Kasumi-1 (cell line): ENCODE measurements around the gene SMCR8.
"Not testable (repeated sequence)": the region's sequence is repeated elsewhere in the genome, so short reads cannot be mapped to it uniquely, and the experiment has no call there.

ENCODE experiments used
- DNase-seq, 2 experiments: peaks; one replicate each; lab custom pipeline; 2025; lab: John Stamatoyannopoulos, UW

The SMCR8 gene

GRCh38 chr17:18361837-18362697 lies 47.0 kb downstream of the SMCR8 start:
- no peak for DNase-seq

GRCh38 chr17:18362698-18363100 lies 47.6 kb downstream of the SMCR8 start:
- peak; percentile 2 to 7 for DNase-seq

DNA sequence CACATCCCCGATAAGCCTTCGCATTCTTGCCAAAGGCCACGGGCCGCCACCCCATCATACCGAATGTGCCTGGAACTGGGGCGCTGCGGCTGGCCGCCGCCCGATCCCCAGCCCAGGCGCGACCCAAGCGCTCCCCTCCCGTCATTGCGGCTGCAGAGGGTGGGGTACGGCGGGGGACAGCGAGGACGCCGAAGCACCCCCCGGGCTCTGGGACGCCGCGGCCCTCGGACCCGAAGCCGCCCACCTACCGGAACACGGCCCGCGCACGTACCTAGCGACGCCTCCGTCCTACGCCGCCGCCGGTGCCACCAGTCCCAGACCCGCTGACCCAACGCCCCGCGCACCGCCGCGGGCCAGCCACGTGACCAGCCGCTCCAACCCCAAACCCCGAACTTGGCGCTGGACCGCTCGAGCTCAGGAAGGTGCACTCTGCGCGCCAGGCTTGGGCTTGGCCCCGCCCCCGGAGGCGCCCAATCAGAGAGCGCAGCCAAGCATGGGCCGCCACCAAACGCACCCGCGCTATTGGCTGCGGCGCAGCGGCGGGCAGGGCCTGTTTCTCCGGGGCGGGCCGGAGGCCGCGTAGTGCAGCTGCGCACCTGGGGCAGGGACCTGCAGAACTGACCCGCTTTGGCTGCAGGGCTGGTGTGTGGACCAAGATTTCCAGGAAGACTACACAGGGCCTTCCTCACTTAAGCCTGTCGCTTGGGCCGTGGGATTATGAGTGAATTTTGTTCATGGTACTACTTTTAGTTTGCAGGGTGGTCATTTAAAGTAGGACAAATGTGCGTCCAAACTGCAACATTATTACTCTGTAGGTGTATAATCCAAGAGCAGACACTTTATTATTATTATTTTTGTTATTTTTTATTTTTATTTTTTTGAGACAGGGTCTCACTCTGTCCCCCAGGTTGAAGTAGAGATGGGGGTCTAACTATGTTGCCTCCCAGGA lies 48.3 kb downstream of the SMCR8 start, which contains the start of gene SHMT1:
Gene SHMT1 (minus strand): TSS at position 450 of the 949 bp plus-strand sequence. CDS start 7,569 bp downstream, outside the sequence.
- peak; percentile 57 to 64 for DNase-seq

DNA sequence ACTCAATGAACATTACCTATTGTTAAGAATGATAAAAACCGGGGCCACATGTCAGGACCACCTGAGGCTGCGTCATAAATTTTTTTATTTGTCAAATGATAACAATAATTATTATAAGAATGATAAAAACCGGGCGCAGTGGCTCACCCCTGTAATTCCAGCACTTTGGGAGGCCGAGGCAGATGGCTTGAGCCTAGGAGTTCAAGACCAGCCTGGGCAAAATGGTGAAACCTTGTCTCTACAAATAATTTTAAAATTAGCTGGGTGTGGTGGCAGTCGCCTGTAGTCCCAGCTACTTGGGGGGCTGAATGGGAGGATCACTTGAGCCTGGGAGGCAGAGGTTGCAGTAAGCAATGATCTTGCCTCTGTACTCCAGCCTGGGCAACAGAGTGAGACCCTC lies 49.1 kb downstream of the SMCR8 start:
- no peak for DNase-seq

GRCh38 chr17:18368946-18369345 lies 53.9 kb downstream of the SMCR8 start:
- DNase-seq, result no peak

- DNase-seq, result no peak
Measured at GRCh38 chr17:18370761-18371160, 55.7 kb downstream of the SMCR8 start.

DNA sequence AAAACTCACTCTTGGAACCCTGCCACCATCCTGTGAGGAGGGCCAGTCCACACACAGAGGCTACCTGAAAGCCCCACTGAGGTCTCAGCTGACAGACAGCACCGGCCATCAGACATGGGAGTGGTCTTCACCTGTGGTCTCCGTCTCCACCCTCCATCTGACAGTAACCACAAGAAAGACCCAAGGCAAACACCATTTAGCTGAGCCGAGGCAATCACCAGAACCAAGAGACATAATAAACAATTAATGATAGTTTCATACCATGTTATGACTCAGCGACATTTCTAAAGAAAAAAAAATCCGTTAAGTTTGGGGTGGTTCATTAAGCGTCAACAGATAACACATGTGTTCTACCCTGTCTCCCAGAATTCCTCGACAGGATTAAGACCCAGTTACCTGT lies 56.4 kb downstream of the SMCR8 start:
- no peak for DNase-seq

DNA sequence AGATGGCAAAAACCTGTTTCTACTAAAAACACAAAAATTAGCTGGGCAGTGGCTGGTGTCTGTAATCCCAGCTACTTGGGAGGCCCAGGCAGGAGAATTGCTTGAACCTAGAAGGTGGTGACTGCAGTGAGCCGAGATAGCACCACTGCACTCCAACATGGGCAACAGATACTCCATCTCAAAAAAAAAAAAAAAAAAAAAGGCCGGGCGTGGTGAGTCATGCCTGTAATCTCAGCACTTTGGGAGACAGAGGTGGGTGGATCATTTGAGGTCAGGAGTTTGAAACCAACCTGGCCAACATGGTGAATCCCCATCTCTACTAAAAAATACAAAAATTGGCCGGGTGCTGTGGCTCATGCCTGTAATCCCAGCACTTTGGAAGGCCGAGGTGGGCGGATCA lies 58.1 kb downstream of the SMCR8 start:
- not testable (repeated sequence) for DNase-seq

- DNase-seq, result no peak
Measured at GRCh38 chr17:18374216-18374615, 59.1 kb downstream of the SMCR8 start.
